22Rv1 (cell line): Measurements from ENCODE around the gene LRRC72.
"Not testable (repeated sequence)": the region's sequence is repeated elsewhere in the genome, so short reads cannot be mapped to it uniquely, and the experiment has no call there.

ENCODE experiments used
- H3K27ac ChIP-seq: fragments of 450-650 bp; 2 replicates; pipeline ENCODE4 v1.5.1; 2017
- ZFX ChIP-seq: fragments of 450-650 bp; IDR thresholded peaks from 2 replicates; pipeline ENCODE4 v1.6.1; 2017; ENCODE audit warnings: antibody characterized with exemption, borderline replicate concordance
- TF ChIP-seq, protein P1 (sequence below): fragments of 450-650 bp; IDR thresholded peaks from 2 replicates; pipeline ENCODE4 v1.5.1; 2017; ENCODE audit warnings: mild to moderate bottlenecking

LRRC72 gene

DNA sequence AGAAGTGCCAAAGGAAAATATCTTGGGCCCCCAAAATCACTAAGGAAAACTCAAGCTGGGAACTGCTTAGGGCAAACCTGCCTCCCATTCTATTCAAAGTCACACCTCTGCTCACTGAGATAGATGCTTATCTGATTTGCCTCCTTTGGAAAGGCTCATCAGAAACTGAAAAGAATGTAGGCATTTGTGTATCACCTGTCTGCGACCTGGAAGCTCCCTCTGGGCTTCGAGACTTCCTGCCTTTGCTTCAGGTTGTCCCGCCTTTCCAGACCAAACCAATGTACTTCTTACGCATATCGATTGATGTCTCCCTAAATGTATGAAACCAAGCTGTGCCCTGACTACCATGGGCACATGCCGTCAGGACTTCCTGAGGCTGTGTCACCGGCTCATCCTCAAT, 14.5 kb upstream of the LRRC72 start:
- TF ChIP-seq ZFX: no peak
- TF ChIP-seq, protein P1, sequence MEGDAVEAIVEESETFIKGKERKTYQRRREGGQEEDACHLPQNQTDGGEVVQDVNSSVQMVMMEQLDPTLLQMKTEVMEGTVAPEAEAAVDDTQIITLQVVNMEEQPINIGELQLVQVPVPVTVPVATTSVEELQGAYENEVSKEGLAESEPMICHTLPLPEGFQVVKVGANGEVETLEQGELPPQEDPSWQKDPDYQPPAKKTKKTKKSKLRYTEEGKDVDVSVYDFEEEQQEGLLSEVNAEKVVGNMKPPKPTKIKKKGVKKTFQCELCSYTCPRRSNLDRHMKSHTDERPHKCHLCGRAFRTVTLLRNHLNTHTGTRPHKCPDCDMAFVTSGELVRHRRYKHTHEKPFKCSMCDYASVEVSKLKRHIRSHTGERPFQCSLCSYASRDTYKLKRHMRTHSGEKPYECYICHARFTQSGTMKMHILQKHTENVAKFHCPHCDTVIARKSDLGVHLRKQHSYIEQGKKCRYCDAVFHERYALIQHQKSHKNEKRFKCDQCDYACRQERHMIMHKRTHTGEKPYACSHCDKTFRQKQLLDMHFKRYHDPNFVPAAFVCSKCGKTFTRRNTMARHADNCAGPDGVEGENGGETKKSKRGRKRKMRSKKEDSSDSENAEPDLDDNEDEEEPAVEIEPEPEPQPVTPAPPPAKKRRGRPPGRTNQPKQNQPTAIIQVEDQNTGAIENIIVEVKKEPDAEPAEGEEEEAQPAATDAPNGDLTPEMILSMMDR: no peak
- H3K27ac ChIP-seq: no peak overlapping the region

- H3K27ac ChIP-seq: no peak overlapping the region
- TF ChIP-seq, protein P1: no peak
- no peak for TF ChIP-seq ZFX
Observed at GRCh38 chr7:16514271-16514670, 12.4 kb upstream of the LRRC72 start.

- no peak overlapping the region for H3K27ac ChIP-seq
- TF ChIP-seq, protein P1: no peak
- TF ChIP-seq ZFX: no peak
Observed at GRCh38 chr7:16514729-16515128, 11.9 kb upstream of the LRRC72 start.

- no peak overlapping the region for H3K27ac ChIP-seq
- TF ChIP-seq, protein P1: no peak
- no peak for TF ChIP-seq ZFX
Observed at GRCh38 chr7:16515785-16516685, 10.6 kb upstream of the LRRC72 start.

- H3K27ac ChIP-seq: not testable (repeated sequence)
Observed at GRCh38 chr7:16519985-16520384, 6.6 kb upstream of the LRRC72 start.

DNA sequence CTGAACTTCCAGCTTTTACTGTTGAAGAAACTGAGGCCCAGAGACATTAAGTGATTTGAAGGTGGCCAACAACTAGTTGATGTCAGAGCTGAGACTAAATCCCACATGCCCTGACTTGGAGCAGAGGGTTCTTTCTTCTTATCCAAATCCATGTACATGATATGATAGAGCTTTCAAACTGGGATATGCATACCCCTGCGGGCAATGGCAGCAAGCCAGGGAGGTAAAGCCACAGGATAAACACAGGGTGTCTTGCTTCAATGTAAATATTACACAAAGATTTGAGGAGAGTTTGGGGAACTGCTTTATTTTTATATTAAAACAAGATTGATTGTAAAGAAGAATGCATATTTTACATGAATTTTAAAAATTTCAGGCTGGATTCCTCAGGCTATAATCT, 2.3 kb upstream of the LRRC72 start:
- no peak overlapping the region; the same call in 1 of the 2 replicates for H3K27ac ChIP-seq
- TF ChIP-seq ZFX: no peak
- TF ChIP-seq, protein P1: no peak

GRCh38 chr7:16528520-16528919, 1.9 kb downstream of the LRRC72 start:
- no peak overlapping the region for H3K27ac ChIP-seq
- TF ChIP-seq ZFX: no peak
- TF ChIP-seq, protein P1: no peak
